Mesendoderm (in vitro differentiated cells): ENCODE data around the gene PCDHA10. TPM values are rescaled to one million over a fixed set of nuclear protein-coding genes. Genes with fewer than 3 reads are reported as not detected.
A peak's percentile ranks its signal among the peaks of the same experiment; 100 is the strongest.
"Not testable (repeated sequence)": the region's sequence is repeated elsewhere in the genome, so short reads cannot be mapped to it uniquely, and the experiment has no call there.

Experiments
- DNase-seq: peaks from one replicate; pipeline ENCODE4 v3.0.0; 2013
- H2AK5ac ChIP-seq: 2 replicates; pipeline ENCODE4 v1.6.1; 2013; ENCODE audit warnings: low read length, inconsistent platforms
- H2BK120ac ChIP-seq: 2 replicates; pipeline ENCODE4 v1.6.1; 2013; ENCODE audit warnings: low read depth, mild to moderate bottlenecking, low read length, moderate library complexity, mixed read lengths
- H2BK15ac ChIP-seq: replicated peaks from 2 replicates; pipeline ENCODE4 v1.6.1; 2013; ENCODE audit warnings: low read depth, mild to moderate bottlenecking, moderate library complexity
- H2BK5ac ChIP-seq: 2 replicates; pipeline ENCODE4 v1.6.1; 2013; ENCODE audit warnings: low read length, inconsistent platforms
- H3K18ac ChIP-seq: 2 replicates; pipeline ENCODE4 v1.6.1; 2013; ENCODE audit warnings: mild to moderate bottlenecking, low read length, mixed read lengths
- H3K23ac ChIP-seq: one replicate; pipeline ENCODE4 v1.6.1; 2013; ENCODE audit warnings: low read length
- H3K27ac ChIP-seq: 2 replicates; pipeline ENCODE4 v1.5.1; 2013; ENCODE audit warnings: low read depth, mild to moderate bottlenecking, inconsistent platforms, low read length, moderate library complexity
- H3K27me3 ChIP-seq: 2 replicates; pipeline ENCODE4 v1.6.1; 2013; ENCODE audit warnings: low read length, control low read depth, mild to moderate bottlenecking, inconsistent platforms; ENCODE audit not compliant: insufficient read depth, poor library complexity
- H3K36me3 ChIP-seq: 2 replicates; pipeline ENCODE4 v1.6.1; 2013; ENCODE audit warnings: low read length, inconsistent platforms; ENCODE audit not compliant: control insufficient read depth, insufficient read depth
- H3K4ac ChIP-seq: one replicate; pipeline ENCODE4 v1.6.1; 2013; ENCODE audit warnings: low read depth, mild to moderate bottlenecking, low read length, moderate library complexity
- H3K4me1 ChIP-seq: 2 replicates; pipeline ENCODE4 v1.6.1; 2013; ENCODE audit warnings: low read depth, low read length, inconsistent platforms; ENCODE audit not compliant: control insufficient read depth
- H3K4me2 ChIP-seq: 2 replicates; pipeline ENCODE4 v1.6.1; 2013; ENCODE audit warnings: low read length
- H3K4me3 ChIP-seq: 2 replicates; pipeline ENCODE4 v1.5.1; 2013; ENCODE audit warnings: mild to moderate bottlenecking, low read length
- H3K56ac ChIP-seq: one replicate; pipeline ENCODE4 v1.6.1; 2013; ENCODE audit warnings: low read length
- H3K79me1 ChIP-seq: 2 replicates; pipeline ENCODE4 v1.6.1; 2013; ENCODE audit warnings: low read length, inconsistent platforms
- H3K79me2 ChIP-seq: 2 replicates; pipeline ENCODE4 v1.6.1; 2013; ENCODE audit warnings: mild to moderate bottlenecking, low read length; ENCODE audit not compliant: control insufficient read depth, insufficient read depth
- H3K9ac ChIP-seq: 2 replicates; pipeline ENCODE4 v1.6.1; 2013; ENCODE audit warnings: low read length, inconsistent platforms
- H4K5ac ChIP-seq: one replicate; pipeline ENCODE4 v1.6.1; 2013; ENCODE audit warnings: low read length
- H4K8ac ChIP-seq: one replicate; pipeline ENCODE4 v1.6.1; 2013; ENCODE audit warnings: low read depth, mild to moderate bottlenecking, control low read depth, low read length, moderate library complexity
- WGBS: extraction: QIAGEN DNeasy Blood & Tissue Kit; methylation state at CpG from one replicate; pipeline ENCODE4 v1.1.7; 2013; ENCODE audit warnings: low lambda C conversion rate, missing lambda C conversion rate; ENCODE audit not compliant: insufficient coverage; ENCODE audit errors: extremely low coverage; 5-methylcytosine and 5-hydroxymethylcytosine counted together
- polyA plus RNA-seq, 2 experiments: library from polyadenylated mRNA; stranded (reverse); fragments of 200-250 nt; gene quantifications; one replicate each; pipeline ENCODE4 v1.2.3, GENCODE V29; 2013

The PCDHA10 gene, protein sequence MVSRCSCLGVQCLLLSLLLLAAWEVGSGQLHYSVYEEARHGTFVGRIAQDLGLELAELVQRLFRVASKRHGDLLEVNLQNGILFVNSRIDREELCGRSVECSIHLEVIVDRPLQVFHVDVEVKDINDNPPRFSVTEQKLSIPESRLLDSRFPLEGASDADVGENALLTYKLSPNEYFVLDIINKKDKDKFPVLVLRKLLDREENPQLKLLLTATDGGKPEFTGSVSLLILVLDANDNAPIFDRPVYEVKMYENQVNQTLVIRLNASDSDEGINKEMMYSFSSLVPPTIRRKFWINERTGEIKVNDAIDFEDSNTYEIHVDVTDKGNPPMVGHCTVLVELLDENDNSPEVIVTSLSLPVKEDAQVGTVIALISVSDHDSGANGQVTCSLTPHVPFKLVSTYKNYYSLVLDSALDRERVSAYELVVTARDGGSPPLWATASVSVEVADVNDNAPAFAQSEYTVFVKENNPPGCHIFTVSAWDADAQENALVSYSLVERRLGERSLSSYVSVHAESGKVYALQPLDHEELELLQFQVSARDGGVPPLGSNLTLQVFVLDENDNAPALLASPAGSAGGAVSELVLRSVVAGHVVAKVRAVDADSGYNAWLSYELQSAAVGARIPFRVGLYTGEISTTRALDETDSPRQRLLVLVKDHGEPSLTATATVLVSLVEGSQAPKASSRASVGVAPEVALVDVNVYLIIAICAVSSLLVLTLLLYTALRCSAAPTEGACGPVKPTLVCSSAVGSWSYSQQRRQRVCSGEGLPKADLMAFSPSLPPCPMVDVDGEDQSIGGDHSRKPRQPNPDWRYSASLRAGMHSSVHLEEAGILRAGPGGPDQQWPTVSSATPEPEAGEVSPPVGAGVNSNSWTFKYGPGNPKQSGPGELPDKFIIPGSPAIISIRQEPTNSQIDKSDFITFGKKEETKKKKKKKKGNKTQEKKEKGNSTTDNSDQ
- polyA plus RNA-seq (2013, experiment 1 of 2) = 2.5 TPM
- 2.6 TPM for polyA plus RNA-seq (2013, experiment 2 of 2)

DNA sequence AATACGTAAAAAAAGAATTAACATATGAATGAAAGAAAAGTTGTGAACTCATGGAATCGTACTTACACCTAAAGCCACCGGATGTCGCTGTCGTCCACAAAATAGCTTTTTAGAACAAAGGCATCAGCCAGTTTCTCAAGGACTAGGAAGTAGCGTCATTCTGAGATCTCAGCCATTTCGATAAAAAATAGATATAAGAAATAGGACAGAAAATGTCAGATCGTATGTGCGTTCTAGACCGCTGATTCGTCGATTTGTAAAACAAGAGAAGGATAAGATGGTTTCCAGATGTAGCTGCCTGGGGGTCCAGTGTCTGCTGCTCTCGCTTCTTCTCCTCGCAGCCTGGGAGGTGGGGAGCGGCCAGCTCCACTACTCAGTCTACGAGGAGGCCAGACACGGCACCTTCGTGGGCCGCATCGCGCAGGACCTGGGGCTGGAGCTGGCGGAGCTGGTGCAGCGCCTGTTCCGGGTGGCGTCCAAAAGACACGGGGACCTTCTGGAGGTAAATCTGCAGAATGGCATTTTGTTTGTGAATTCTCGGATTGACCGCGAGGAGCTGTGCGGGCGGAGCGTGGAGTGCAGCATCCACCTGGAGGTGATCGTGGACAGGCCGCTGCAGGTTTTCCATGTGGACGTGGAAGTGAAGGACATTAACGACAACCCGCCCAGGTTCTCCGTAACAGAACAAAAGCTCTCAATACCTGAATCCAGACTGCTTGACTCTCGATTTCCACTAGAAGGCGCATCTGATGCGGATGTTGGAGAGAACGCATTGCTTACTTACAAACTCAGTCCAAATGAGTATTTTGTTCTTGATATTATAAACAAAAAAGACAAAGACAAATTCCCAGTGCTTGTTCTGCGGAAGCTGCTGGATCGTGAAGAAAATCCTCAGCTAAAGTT lies at the start of gene PCDHA10:
Gene PCDHA10 (plus strand): TSS at position 126 of the 903 bp plus-strand sequence. CDS start 152 bp downstream, at position 278.
- Histone ChIP-seq H3K79me2 (no peaks in the 10 kb centered on the region), H3K18ac (no peak within 1 kb of the TSS), H4K8ac (no peak within 1 kb of the TSS), H3K56ac (peak within 1 kb of the TSS; percentile 3), H3K27me3 (no peaks in the 10 kb centered on the region), H2BK120ac (no peak within 1 kb of the TSS), H3K36me3 (no peaks in the 10 kb centered on the region), H3K27ac (no peak within 1 kb of the TSS), H3K4ac (no peak within 1 kb of the TSS), H2BK15ac (no peak within 1 kb of the TSS), H3K79me1 (no peaks in the 10 kb centered on the region), H3K9ac (peak within 1 kb of the TSS; percentile 34), H4K5ac (no peak within 1 kb of the TSS), H3K23ac (no peak within 1 kb of the TSS), H3K4me3 (no peak within 1 kb of the TSS), H2AK5ac (no peak within 1 kb of the TSS), H3K4me1 (no peaks in the 10 kb centered on the region), H2BK5ac (no peak within 1 kb of the TSS), H3K4me2 (no peak within 1 kb of the TSS)
- WGBS = no CpG with 5 or more reads among the region's 44 CpGs
- DNase-seq = peak; percentile 59

DNA sequence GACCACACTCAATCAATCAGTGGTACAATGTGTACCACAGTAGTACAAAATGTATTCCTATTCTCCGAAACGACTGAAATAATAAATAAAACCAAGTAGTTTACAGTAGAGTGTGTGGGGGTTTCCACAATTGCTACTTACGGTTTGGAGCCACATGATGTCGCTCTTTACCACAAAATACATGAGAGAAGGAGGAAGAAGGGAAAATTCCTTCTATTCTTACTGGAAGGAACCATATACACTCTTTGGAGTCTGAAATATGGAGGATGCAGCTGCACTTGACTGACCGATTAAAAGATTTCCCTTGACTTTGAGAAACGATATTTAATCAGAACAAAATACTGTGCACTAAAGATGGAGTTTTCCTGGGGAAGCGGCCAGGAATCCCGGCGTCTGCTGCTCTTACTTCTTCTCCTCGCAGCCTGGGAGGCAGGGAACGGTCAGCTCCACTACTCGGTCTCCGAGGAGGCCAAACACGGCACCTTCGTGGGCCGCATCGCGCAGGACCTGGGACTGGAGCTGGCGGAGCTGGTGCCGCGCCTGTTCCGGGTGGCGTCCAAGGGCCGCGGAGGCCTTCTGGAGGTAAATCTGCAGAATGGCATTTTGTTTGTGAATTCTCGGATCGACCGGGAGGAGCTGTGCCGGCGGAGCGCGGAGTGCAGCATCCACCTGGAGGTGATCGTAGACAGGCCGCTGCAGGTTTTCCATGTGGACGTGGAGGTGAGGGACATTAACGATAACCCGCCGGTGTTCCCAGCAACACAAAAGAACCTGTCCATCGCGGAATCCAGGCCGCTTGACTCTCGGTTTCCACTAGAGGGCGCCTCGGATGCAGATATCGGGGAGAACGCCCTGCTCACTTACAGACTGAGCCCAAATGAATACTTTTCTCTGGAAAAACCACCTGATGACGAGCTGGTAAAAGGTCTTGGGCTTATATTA lies 48.6 kb upstream of the PCDHA10 start, which contains the start of gene PCDHA4:
Gene PCDHA4 (plus strand): TSS at position 235 of the 942 bp plus-strand sequence.
- no CpG with 5 or more reads among the region's 47 CpGs for WGBS
- no peak within 1 kb of the TSS for H3K27ac ChIP-seq

DNA sequence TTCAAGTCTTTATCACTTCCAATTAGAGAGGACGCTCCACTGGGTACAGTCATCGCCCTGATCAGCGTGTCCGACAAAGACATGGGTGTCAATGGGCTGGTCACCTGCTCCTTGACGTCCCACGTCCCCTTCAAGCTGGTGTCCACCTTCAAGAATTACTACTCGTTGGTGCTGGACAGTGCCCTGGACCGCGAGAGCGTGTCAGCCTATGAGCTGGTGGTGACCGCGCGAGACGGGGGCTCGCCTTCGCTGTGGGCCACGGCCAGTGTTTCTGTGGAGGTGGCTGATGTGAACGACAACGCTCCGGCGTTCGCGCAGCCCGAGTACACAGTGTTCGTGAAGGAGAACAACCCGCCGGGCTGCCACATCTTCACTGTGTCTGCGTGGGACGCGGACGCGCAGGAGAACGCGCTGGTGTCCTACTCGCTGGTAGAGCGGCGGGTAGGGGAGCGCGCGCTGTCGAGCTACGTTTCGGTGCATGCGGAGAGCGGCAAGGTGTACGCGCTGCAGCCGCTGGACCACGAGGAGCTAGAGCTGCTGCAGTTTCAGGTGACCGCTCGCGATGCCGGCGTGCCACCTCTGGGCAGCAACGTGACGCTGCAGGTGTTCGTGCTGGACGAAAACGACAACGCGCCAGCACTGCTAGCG lies 47.3 kb upstream of the PCDHA10 start:
- H3K18ac ChIP-seq, H3K23ac ChIP-seq, H3K4me1 ChIP-seq, H4K8ac ChIP-seq, H2BK15ac ChIP-seq, DNase-seq, H3K27me3 ChIP-seq, H2AK5ac ChIP-seq, H3K79me1 ChIP-seq, H3K4ac ChIP-seq, H3K27ac ChIP-seq, H3K36me3 ChIP-seq, H3K4me3 ChIP-seq, H3K79me2 ChIP-seq, H3K56ac ChIP-seq, H2BK120ac ChIP-seq, H4K5ac ChIP-seq, H3K4me2 ChIP-seq, H2BK5ac ChIP-seq, H3K9ac ChIP-seq: not testable (repeated sequence)
- WGBS = no CpG with 5 or more reads among the region's 62 CpGs

More for the DNA sequence above, 48.6 kb upstream of the PCDHA10 start, which contains the start of gene PCDHA4:
- Histone ChIP-seq H2AK5ac (no peak within 1 kb of the TSS), H4K8ac (no peak within 1 kb of the TSS), H3K36me3 (no peaks in the 10 kb centered on the region), H3K27me3 (no peaks in the 10 kb centered on the region), H3K79me1 (no peaks in the 10 kb centered on the region), H3K56ac (peak within 1 kb of the TSS; percentile 95), H4K5ac (no peak within 1 kb of the TSS), H3K23ac (no peak within 1 kb of the TSS), H2BK120ac (no peak within 1 kb of the TSS), H3K18ac (no peak within 1 kb of the TSS), H3K4me1 (no peaks in the 10 kb centered on the region), H2BK5ac (no peak within 1 kb of the TSS), H3K4me2 (peak within 1 kb of the TSS; percentile 71), H3K4me3 (peak within 1 kb of the TSS; percentile 75), H3K4ac (no peak within 1 kb of the TSS), H3K9ac (peak within 1 kb of the TSS; percentile 90), H2BK15ac (no peak within 1 kb of the TSS), H3K79me2 (no peaks in the 10 kb centered on the region)
- peak; percentile 78 for DNase-seq

DNA sequence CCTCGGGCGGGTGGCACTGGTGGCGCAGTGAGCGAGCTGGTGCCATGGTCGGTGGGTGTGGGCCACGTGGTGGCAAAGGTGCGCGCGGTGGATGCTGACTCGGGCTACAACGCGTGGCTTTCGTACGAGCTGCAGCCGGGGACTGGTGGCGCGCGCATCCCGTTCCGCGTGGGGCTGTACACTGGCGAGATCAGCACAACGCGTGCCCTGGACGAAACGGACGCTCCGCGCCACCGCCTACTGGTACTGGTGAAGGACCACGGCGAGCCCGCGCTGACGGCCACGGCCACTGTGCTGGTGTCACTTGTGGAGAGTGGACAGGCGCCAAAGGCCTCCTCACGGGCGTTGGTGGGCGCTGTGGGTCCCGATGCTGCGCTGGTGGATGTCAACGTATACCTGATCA lies 46.8 kb upstream of the PCDHA10 start:
- no CpG with 5 or more reads among the region's 43 CpGs for WGBS
- no peak overlapping the region for H3K18ac ChIP-seq

More for the DNA sequence above, 46.8 kb upstream of the PCDHA10 start:
- H3K79me1 ChIP-seq = no peaks in the 10 kb centered on the region
- no peak overlapping the region for H2AK5ac ChIP-seq
- H2BK5ac ChIP-seq = no peak overlapping the region
- H2BK15ac ChIP-seq = no peak overlapping the region
- no peak overlapping the region for H4K5ac ChIP-seq
- no peak overlapping the region for H3K27ac ChIP-seq
- no peak overlapping the region for H3K9ac ChIP-seq
- no peaks in the 10 kb centered on the region for H3K79me2 ChIP-seq
- no peak overlapping the region for H3K56ac ChIP-seq
- H3K4me1 ChIP-seq = no peaks in the 10 kb centered on the region
- no peak for DNase-seq
- no peak overlapping the region for H3K4me2 ChIP-seq
- H3K4ac ChIP-seq = no peak overlapping the region
- H2BK120ac ChIP-seq = no peak overlapping the region
- no peaks in the 10 kb centered on the region for H3K36me3 ChIP-seq
- H3K4me3 ChIP-seq = no peak overlapping the region
- no peaks in the 10 kb centered on the region for H3K27me3 ChIP-seq
- no peak overlapping the region for H4K8ac ChIP-seq
- no peak overlapping the region for H3K23ac ChIP-seq
